CD4-positive, alpha-beta T cell treated with Interleukin-17A for 1 hour (primary cell): ENCODE data around the gene ATP6V0E1.
"Not testable (repeated sequence)": the region's sequence is repeated elsewhere in the genome, so short reads cannot be mapped to it uniquely, and the experiment has no call there.

Experiments
- DNase-seq: peaks from one replicate; pipeline ENCODE4 v3.0.0-alpha.2; 2020

The ATP6V0E1 gene

GRCh38 chr5:173010021-173010420 is 26.4 kb downstream of the ATP6V0E1 start:
- DNase-seq, result no peak

GRCh38 chr5:173010547-173011464 is 27.2 kb downstream of the ATP6V0E1 start:
- no peak for DNase-seq

- DNase-seq, result no peak
Observed at GRCh38 chr5:173011566-173011965, 28.0 kb downstream of the ATP6V0E1 start.

DNA sequence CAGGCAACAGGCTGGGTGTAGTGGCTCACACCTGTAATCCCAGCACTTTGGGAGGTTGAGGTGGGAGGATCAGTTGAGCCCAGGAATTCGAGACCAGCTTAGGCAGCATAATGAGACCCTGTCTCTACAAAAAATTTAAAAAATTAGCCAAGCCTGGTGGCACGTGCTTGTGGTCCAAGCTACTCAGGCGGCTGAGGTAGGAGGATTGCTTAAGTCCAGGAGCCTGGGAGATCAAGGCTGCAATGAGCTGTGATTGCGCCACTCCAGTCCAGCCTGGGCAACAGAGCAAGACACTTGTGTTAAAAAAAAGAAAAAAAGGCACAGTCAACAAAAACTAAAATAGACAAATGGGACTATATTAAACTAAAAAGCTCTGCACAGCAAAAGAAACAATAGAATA is 29.3 kb downstream of the ATP6V0E1 start:
- DNase-seq, result no peak

DNA sequence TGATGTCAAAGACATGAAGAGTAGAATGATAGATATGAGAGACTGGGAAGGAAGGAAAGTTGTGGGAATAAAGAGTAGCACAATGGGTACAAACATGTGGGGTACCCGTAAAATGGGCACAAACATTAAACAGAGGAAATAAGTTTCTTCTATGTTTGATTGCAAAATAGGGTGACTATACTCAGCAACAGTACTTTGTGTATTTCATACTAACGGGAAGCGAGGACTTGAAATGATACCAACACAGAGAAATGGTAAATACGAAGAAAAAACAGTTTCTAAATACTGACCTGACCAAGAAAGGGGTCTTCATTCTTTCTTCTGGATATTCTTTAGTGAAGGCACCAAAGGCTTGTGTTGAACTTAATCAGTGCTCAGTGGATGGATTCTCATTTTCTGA is 31.1 kb downstream of the ATP6V0E1 start:
- no peak for DNase-seq

DNA sequence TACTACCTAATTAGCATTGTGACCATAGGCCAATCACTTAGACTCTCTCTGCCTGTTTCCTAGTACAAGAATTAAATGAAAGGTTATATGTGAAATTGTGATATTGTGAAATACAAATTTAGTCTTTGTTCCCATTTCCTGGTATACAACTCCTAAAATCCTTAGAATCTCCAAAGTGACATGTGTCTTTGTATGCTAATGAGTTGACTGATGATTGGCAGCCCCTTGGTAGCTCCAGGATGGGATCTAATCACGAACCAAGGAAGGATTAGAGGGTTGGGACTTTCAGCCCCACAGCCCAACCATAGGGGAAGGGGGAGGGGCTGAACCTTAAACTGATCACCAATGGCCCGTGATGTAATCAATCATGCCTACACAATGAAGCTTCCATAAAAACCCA is 31.6 kb downstream of the ATP6V0E1 start:
- DNase-seq, result no peak

DNA sequence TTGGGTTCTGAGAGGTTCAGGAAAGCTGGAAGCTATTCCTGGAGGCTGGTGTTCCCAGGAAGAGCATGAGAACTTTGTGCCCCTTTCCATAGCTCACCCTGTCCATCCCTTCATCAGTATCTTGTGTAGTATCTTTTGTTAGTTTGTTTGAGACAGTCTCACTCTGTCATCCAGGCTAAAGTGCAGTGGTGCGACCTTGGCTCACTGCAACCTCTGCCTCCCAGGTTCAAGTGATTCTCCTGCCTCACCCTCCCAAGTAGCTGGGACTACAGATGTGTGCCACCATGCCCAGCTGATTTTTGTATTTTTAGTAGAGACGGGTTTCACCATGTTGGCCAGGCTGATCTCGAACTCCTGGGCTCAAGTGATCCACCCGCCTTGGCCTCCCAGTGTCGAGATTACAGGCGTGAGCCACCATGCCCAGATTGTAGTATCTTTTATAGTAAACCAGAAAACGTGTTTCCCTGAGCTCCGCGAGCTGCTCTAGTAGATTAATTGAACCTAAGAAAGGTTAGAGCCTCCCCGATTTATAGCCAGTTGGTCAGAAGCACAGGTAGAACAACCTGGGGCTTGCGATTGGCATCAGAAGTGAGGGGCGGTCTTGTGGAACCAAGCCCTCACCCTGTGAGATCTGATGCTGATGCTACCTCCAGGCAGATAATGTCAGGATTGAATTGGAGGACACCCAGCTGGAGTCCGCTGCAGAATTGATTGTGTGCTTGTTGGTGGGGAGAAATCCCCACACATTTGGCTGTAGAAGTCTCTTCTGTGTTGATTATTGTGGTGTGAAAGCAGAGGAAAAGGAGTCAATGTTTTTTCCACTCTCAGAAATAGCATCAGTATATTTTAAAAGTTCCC is 32.3 kb downstream of the ATP6V0E1 start:
- no peak for DNase-seq

DNA sequence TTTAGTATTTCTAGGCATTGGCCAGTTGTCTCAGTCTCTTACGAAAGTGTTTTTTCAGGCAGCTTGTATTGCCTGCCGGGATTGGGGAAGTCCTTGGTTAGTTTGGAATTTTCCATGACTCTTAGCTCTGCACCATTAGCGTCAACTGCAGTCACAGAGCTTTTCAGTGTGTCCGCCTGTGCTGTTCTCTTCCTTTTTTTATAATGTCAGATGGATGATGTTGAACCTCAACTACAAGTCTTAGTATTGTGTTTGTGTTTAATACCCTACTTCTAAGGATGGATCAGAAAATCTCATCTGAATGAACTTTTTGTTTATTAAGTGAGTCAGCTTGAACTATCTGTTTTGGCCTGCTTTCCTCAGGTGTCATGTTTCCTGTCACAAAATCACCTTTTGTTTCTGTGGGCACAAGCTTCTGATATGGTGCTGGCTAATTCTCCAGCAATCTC is 33.1 kb downstream of the ATP6V0E1 start:
- DNase-seq, result no peak

- DNase-seq, result not testable (repeated sequence)
Observed at GRCh38 chr5:173017087-173017486, 33.5 kb downstream of the ATP6V0E1 start.

- DNase-seq, result no peak
Observed at GRCh38 chr5:173018358-173018757, 34.8 kb downstream of the ATP6V0E1 start.

DNA sequence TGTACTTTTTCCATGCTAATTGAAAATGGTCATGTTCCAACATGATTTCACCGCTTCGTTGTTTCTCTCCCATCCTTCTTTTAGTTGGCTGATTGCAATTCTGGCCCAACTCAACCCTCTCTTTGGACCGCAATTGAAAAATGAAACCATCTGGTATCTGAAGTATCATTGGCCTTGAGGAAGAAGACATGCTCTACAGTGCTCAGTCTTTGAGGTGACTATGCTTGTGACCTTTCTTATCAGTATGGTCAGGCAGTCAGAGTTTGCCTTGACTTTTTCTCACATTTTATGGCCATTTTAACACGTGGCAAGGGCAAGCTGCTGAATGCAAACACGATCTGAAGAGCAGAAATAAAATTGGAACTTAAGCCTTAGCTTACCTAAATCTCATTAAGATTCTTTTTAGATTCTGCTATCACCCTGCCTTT is 36.6 kb downstream of the ATP6V0E1 start:
- DNase-seq, result no peak

- DNase-seq, result no peak
Observed at GRCh38 chr5:173020643-173021042, 37.1 kb downstream of the ATP6V0E1 start.

- no peak for DNase-seq
Observed at GRCh38 chr5:173025651-173026050, 42.1 kb downstream of the ATP6V0E1 start.

GRCh38 chr5:173027905-173028304 is 44.3 kb downstream of the ATP6V0E1 start:
- no peak for DNase-seq

- DNase-seq, result no peak
Observed at GRCh38 chr5:173028811-173029327, 45.3 kb downstream of the ATP6V0E1 start.

- DNase-seq, result no peak
Observed at GRCh38 chr5:173029499-173029921, 45.9 kb downstream of the ATP6V0E1 start.

GRCh38 chr5:173032096-173032495 is 48.5 kb downstream of the ATP6V0E1 start:
- not testable (repeated sequence) for DNase-seq

GRCh38 chr5:173032730-173033129 is 49.2 kb downstream of the ATP6V0E1 start:
- no peak for DNase-seq

GRCh38 chr5:173033923-173034322 is 50.4 kb downstream of the ATP6V0E1 start:
- no peak for DNase-seq

GRCh38 chr5:173035904-173036707 is 52.5 kb downstream of the ATP6V0E1 start:
- peak; percentile 25 for DNase-seq

GRCh38 chr5:173039188-173039587 is 55.6 kb downstream of the ATP6V0E1 start:
- no peak for DNase-seq

DNA sequence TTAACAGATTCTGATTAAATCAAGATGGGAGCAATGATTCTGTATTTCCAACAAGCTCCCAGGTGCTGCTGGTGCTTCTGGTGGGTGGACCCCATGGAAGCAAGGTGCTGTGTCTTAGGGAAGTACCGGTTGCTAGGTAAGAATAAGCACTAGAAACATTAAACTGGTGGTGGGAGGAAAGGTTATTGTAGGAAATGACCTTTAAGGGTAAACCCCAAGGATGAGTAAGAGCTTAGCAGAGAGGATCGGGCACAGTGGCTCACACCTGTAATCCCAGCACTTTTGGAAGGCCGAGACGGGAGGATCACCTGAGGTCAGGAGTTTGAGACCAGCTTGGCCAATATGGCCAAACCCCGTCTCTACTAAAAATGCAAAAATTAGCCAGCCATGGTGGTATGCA is 56.4 kb downstream of the ATP6V0E1 start:
- no peak for DNase-seq
